Esophagus mucosa (tissue), 1 donor: ENCODE measurements around the gene AHSP. TPM values are rescaled to one million over a fixed set of nuclear protein-coding genes. Genes with fewer than 3 reads are reported as not detected.
A peak's percentile ranks its signal among the peaks of the same experiment; 100 is the strongest.
"Not testable (repeated sequence)": the region's sequence is repeated elsewhere in the genome, so short reads cannot be mapped to it uniquely, and the experiment has no call there.

Source experiments
- ATAC-seq: fragments of 200-7000 bp; cut with Tn5 transposase; one replicate; pipeline ENCODE4 v1.9.1; 2020
- total RNA-seq: library from RNA; stranded (reverse); gene quantifications from one replicate; pipeline ENCODE4 v1.2.4, GENCODE V29; 2023
- donor health status: DM: yes; HTN: yes; CAD: no.

The AHSP gene
- total RNA-seq: not detected

GRCh38 chr16:31527734-31528274, at the start of gene AHSP:
AHSP (plus strand) TSS chr16:31527900; CDS start chr16:31528140, 240 bp downstream.
- no peak for ATAC-seq

- ATAC-seq: peak; percentile 20
These were observed 48.7 kb upstream of the AHSP start for GRCh38 chr16:31478956-31479355.

- ATAC-seq: no peak
These were observed 47.9 kb upstream of the AHSP start for GRCh38 chr16:31479751-31480150.

GRCh38 chr16:31480851-31481536, 46.7 kb upstream of the AHSP start:
- no peak for ATAC-seq

GRCh38 chr16:31483081-31483480, 44.6 kb upstream of the AHSP start, which contains the start of gene SLC5A2:
SLC5A2 (plus strand) TSS chr16:31483123; CDS start chr16:31483137, 14 bp downstream.
- ATAC-seq: no peak

GRCh38 chr16:31484048-31484447, 43.7 kb upstream of the AHSP start:
- ATAC-seq: not testable (repeated sequence)

GRCh38 chr16:31484491-31485171, 43.1 kb upstream of the AHSP start:
- ATAC-seq: no peak

GRCh38 chr16:31485571-31485970, 42.1 kb upstream of the AHSP start:
- ATAC-seq: no peak

- ATAC-seq: no peak
These were observed 41.7 kb upstream of the AHSP start for GRCh38 chr16:31486045-31486444.

GRCh38 chr16:31487071-31487719, 40.5 kb upstream of the AHSP start:
- peak; percentile 1 for ATAC-seq

GRCh38 chr16:31487720-31488467, 39.8 kb upstream of the AHSP start:
- ATAC-seq: peak; percentile 77

- ATAC-seq: peak; percentile 3
These were observed 39.0 kb upstream of the AHSP start for GRCh38 chr16:31488468-31489297.

GRCh38 chr16:31489298-31489564, 38.5 kb upstream of the AHSP start:
- no peak for ATAC-seq

GRCh38 chr16:31489616-31490584, 37.8 kb upstream of the AHSP start:
- no peak for ATAC-seq

GRCh38 chr16:31491778-31492418, 35.8 kb upstream of the AHSP start:
- ATAC-seq: no peak

GRCh38 chr16:31493506-31494125, 34.1 kb upstream of the AHSP start:
- ATAC-seq: no peak

- ATAC-seq: no peak
These were observed 31.0 kb upstream of the AHSP start for GRCh38 chr16:31496670-31497069.

GRCh38 chr16:31498493-31498892, 29.2 kb upstream of the AHSP start:
- no peak for ATAC-seq

GRCh38 chr16:31499928-31500327, 27.8 kb upstream of the AHSP start:
- ATAC-seq: no peak
